DMS114 treated with DMSO at 0.1 percent for 48 hours (cell line): ENCODE results near the gene SLC20A1.
"Not testable (repeated sequence)": the region's sequence is repeated elsewhere in the genome, so short reads cannot be mapped to it uniquely, and the experiment has no call there.

Experiments
- DNase-seq: peaks from one replicate; lab custom pipeline; 2025; ENCODE audit not compliant: unreplicated experiment; lab: John Stamatoyannopoulos, UW

Gene SLC20A1

GRCh38 chr2:112645310-112646101 is at the start of gene SLC20A1:
Gene SLC20A1, plus strand, starts transcription at chr2:112645939. Its CDS starts 890 bp downstream, at chr2:112646829.
- peak; percentile 38 for DNase-seq

GRCh38 chr2:112597537-112598322 is 48.0 kb upstream of the SLC20A1 start:
- no peak for DNase-seq

GRCh38 chr2:112600634-112601033 is 45.1 kb upstream of the SLC20A1 start:
- no peak for DNase-seq

- DNase-seq: no peak
Measured at GRCh38 chr2:112601754-112602153, 44.0 kb upstream of the SLC20A1 start.

GRCh38 chr2:112602917-112603316 is 42.8 kb upstream of the SLC20A1 start:
- no peak for DNase-seq

- DNase-seq: no peak
Measured at GRCh38 chr2:112603731-112604130, 42.0 kb upstream of the SLC20A1 start.

GRCh38 chr2:112604952-112605351 is 40.8 kb upstream of the SLC20A1 start:
- no peak for DNase-seq

GRCh38 chr2:112605926-112606325 is 39.8 kb upstream of the SLC20A1 start:
- DNase-seq: no peak

- no peak for DNase-seq
Measured at GRCh38 chr2:112606547-112606946, 39.2 kb upstream of the SLC20A1 start.

- DNase-seq: no peak
Measured at GRCh38 chr2:112607680-112608438, 37.9 kb upstream of the SLC20A1 start.

GRCh38 chr2:112609320-112609719 is 36.4 kb upstream of the SLC20A1 start:
- not testable (repeated sequence) for DNase-seq

- DNase-seq: not testable (repeated sequence)
Measured at GRCh38 chr2:112612283-112612682, 33.5 kb upstream of the SLC20A1 start.

GRCh38 chr2:112614201-112614840 is 31.4 kb upstream of the SLC20A1 start:
- no peak for DNase-seq

GRCh38 chr2:112615051-112615450 is 30.7 kb upstream of the SLC20A1 start:
- no peak for DNase-seq

- DNase-seq: not testable (repeated sequence)
Measured at GRCh38 chr2:112615798-112616197, 29.9 kb upstream of the SLC20A1 start.

GRCh38 chr2:112618383-112618782 is 27.4 kb upstream of the SLC20A1 start:
- DNase-seq: no peak

GRCh38 chr2:112621790-112622527 is 23.8 kb upstream of the SLC20A1 start:
- no peak for DNase-seq

GRCh38 chr2:112622528-112622849 is 23.2 kb upstream of the SLC20A1 start:
- no peak for DNase-seq

- no peak for DNase-seq
Measured at GRCh38 chr2:112623913-112624777, 21.6 kb upstream of the SLC20A1 start.
